ENCODE data around the gene MGARP.

Gene MGARP

DNA sequence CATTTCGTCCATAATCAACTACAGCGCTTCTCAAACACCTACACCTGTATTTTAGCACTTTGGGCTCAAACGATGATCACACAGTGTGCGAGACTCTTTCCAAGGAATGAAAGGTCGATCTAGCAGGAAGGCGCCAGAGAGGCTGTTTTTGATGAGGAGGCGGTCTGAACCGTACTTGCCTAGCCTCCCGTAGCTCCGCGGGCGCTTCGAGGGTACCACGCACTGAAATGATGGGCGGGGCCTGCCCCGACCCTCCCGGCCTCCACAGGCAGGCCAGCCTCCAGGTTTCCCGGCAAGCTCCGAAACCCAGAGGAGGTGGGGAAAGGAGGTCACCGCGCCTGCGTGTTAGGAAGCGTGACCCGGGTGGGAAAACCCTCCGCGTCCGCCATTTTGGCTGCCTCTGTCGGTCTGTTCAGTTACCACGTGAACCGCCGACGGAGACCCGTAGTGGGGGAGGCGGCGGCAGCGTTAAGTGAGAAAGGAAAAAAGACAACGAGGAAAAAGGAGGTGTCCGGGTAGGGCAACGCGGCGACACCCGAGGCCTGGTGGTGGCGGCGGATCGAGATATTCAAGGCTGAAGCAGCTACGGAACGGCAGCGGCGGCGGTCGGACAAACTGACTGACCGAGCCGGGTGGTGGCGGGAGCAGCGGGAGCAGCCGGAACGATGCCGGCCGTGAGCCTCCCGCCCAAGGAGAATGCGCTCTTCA is 21.2 kb upstream of the MGARP start, which contains the start of gene NAA15 (continued):
- TF ChIP-seq, protein P1, sequence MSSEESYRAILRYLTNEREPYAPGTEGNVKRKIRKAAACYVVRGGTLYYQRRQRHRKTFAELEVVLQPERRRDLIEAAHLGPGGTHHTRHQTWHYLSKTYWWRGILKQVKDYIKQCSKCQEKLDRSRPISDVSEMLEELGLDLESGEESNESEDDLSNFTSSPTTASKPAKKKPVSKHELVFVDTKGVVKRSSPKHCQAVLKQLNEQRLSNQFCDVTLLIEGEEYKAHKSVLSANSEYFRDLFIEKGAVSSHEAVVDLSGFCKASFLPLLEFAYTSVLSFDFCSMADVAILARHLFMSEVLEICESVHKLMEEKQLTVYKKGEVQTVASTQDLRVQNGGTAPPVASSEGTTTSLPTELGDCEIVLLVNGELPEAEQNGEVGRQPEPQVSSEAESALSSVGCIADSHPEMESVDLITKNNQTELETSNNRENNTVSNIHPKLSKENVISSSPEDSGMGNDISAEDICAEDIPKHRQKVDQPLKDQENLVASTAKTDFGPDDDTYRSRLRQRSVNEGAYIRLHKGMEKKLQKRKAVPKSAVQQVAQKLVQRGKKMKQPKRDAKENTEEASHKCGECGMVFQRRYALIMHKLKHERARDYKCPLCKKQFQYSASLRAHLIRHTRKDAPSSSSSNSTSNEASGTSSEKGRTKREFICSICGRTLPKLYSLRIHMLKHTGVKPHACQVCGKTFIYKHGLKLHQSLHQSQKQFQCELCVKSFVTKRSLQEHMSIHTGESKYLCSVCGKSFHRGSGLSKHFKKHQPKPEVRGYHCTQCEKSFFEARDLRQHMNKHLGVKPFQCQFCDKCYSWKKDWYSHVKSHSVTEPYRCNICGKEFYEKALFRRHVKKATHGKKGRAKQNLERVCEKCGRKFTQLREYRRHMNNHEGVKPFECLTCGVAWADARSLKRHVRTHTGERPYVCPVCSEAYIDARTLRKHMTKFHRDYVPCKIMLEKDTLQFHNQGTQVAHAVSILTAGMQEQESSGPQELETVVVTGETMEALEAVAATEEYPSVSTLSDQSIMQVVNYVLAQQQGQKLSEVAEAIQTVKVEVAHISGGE (tag by site-specific recombination; conservative IDR thresholded peaks at IDR 0.05; ENCODE audit: low read depth): peak; percentile 51
- TF ChIP-seq ZNF610 (tag by site-specific recombination; IDR thresholded peaks at IDR 0.05; ENCODE audit: borderline replicate concordance): no peak
- peak; percentile 31; the same call in 1 of the 2 replicates for TF ChIP-seq ZNF391 (tag by site-specific recombination; IDR thresholded peaks at IDR 0.05; ENCODE audit: borderline replicate concordance, low read depth)
- TF ChIP-seq YY1 (tag by site-specific recombination; IDR thresholded peaks at IDR 0.05): peak; percentile 75
- TF ChIP-seq, protein P2, sequence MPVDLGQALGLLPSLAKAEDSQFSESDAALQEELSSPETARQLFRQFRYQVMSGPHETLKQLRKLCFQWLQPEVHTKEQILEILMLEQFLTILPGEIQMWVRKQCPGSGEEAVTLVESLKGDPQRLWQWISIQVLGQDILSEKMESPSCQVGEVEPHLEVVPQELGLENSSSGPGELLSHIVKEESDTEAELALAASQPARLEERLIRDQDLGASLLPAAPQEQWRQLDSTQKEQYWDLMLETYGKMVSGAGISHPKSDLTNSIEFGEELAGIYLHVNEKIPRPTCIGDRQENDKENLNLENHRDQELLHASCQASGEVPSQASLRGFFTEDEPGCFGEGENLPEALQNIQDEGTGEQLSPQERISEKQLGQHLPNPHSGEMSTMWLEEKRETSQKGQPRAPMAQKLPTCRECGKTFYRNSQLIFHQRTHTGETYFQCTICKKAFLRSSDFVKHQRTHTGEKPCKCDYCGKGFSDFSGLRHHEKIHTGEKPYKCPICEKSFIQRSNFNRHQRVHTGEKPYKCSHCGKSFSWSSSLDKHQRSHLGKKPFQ (tag by site-specific recombination; IDR thresholded peaks at IDR 0.05): peak; percentile 61
- TF ChIP-seq, protein P3, sequence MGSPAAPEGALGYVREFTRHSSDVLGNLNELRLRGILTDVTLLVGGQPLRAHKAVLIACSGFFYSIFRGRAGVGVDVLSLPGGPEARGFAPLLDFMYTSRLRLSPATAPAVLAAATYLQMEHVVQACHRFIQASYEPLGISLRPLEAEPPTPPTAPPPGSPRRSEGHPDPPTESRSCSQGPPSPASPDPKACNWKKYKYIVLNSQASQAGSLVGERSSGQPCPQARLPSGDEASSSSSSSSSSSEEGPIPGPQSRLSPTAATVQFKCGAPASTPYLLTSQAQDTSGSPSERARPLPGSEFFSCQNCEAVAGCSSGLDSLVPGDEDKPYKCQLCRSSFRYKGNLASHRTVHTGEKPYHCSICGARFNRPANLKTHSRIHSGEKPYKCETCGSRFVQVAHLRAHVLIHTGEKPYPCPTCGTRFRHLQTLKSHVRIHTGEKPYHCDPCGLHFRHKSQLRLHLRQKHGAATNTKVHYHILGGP (tag by site-specific recombination; IDR thresholded peaks at IDR 0.05): 0 out of 2 replicates have a peak, but pooled peaks have one; percentile 27
- 0 out of 2 replicates have a peak, but pooled peaks have one; percentile 35 for TF ChIP-seq ZNF366 (tag by site-specific recombination; conservative IDR thresholded peaks at IDR 0.05)
- peak; percentile 49 for TF ChIP-seq SP7 (tag by site-specific recombination; IDR thresholded peaks at IDR 0.05)
- peak; percentile 69 for TF ChIP-seq ZXDB (tag by site-specific recombination; IDR thresholded peaks at IDR 0.05)
- TF ChIP-seq HOXD13 (CRISPR knock-in tag; IDR thresholded peaks at IDR 0.05; ENCODE audit: borderline replicate concordance): no peak
- TF ChIP-seq, protein P4, sequence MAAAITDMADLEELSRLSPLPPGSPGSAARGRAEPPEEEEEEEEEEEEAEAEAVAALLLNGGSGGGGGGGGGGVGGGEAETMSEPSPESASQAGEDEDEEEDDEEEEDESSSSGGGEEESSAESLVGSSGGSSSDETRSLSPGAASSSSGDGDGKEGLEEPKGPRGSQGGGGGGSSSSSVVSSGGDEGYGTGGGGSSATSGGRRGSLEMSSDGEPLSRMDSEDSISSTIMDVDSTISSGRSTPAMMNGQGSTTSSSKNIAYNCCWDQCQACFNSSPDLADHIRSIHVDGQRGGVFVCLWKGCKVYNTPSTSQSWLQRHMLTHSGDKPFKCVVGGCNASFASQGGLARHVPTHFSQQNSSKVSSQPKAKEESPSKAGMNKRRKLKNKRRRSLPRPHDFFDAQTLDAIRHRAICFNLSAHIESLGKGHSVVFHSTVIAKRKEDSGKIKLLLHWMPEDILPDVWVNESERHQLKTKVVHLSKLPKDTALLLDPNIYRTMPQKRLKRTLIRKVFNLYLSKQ (tag by site-specific recombination; IDR thresholded peaks at IDR 0.05; ENCODE audit: borderline replicate concordance): no peak
- TF ChIP-seq, protein P5, sequence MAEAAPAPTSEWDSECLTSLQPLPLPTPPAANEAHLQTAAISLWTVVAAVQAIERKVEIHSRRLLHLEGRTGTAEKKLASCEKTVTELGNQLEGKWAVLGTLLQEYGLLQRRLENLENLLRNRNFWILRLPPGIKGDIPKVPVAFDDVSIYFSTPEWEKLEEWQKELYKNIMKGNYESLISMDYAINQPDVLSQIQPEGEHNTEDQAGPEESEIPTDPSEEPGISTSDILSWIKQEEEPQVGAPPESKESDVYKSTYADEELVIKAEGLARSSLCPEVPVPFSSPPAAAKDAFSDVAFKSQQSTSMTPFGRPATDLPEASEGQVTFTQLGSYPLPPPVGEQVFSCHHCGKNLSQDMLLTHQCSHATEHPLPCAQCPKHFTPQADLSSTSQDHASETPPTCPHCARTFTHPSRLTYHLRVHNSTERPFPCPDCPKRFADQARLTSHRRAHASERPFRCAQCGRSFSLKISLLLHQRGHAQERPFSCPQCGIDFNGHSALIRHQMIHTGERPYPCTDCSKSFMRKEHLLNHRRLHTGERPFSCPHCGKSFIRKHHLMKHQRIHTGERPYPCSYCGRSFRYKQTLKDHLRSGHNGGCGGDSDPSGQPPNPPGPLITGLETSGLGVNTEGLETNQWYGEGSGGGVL (tag by site-specific recombination; IDR thresholded peaks at IDR 0.05): no peak
- TF ChIP-seq KLF16 (tag by site-specific recombination; IDR thresholded peaks at IDR 0.05): peak; percentile 62; the same call in 1 of the 2 replicates
- TF ChIP-seq ZBTB21 (tag by site-specific recombination; IDR thresholded peaks at IDR 0.05): no peak
- TF ChIP-seq, protein P6, sequence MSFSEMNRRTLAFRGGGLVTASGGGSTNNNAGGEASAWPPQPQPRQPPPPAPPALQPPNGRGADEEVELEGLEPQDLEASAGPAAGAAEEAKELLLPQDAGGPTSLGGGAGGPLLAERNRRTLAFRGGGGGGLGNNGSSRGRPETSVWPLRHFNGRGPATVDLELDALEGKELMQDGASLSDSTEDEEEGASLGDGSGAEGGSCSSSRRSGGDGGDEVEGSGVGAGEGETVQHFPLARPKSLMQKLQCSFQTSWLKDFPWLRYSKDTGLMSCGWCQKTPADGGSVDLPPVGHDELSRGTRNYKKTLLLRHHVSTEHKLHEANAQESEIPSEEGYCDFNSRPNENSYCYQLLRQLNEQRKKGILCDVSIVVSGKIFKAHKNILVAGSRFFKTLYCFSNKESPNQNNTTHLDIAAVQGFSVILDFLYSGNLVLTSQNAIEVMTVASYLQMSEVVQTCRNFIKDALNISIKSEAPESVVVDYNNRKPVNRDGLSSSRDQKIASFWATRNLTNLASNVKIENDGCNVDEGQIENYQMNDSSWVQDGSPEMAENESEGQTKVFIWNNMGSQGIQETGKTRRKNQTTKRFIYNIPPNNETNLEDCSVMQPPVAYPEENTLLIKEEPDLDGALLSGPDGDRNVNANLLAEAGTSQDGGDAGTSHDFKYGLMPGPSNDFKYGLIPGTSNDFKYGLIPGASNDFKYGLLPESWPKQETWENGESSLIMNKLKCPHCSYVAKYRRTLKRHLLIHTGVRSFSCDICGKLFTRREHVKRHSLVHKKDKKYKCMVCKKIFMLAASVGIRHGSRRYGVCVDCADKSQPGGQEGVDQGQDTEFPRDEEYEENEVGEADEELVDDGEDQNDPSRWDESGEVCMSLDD (tag by site-specific recombination; IDR thresholded peaks at IDR 0.05): peak; percentile 17; the same call in 1 of the 2 replicates
- TF ChIP-seq OSR2 (tag by site-specific recombination; IDR thresholded peaks at IDR 0.05): no peak
- TF ChIP-seq, protein P7, sequence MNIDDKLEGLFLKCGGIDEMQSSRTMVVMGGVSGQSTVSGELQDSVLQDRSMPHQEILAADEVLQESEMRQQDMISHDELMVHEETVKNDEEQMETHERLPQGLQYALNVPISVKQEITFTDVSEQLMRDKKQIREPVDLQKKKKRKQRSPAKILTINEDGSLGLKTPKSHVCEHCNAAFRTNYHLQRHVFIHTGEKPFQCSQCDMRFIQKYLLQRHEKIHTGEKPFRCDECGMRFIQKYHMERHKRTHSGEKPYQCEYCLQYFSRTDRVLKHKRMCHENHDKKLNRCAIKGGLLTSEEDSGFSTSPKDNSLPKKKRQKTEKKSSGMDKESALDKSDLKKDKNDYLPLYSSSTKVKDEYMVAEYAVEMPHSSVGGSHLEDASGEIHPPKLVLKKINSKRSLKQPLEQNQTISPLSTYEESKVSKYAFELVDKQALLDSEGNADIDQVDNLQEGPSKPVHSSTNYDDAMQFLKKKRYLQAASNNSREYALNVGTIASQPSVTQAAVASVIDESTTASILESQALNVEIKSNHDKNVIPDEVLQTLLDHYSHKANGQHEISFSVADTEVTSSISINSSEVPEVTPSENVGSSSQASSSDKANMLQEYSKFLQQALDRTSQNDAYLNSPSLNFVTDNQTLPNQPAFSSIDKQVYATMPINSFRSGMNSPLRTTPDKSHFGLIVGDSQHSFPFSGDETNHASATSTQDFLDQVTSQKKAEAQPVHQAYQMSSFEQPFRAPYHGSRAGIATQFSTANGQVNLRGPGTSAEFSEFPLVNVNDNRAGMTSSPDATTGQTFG (tag by site-specific recombination; IDR thresholded peaks at IDR 0.05; ENCODE audit: borderline replicate concordance): no peak
- TF ChIP-seq, protein P8, sequence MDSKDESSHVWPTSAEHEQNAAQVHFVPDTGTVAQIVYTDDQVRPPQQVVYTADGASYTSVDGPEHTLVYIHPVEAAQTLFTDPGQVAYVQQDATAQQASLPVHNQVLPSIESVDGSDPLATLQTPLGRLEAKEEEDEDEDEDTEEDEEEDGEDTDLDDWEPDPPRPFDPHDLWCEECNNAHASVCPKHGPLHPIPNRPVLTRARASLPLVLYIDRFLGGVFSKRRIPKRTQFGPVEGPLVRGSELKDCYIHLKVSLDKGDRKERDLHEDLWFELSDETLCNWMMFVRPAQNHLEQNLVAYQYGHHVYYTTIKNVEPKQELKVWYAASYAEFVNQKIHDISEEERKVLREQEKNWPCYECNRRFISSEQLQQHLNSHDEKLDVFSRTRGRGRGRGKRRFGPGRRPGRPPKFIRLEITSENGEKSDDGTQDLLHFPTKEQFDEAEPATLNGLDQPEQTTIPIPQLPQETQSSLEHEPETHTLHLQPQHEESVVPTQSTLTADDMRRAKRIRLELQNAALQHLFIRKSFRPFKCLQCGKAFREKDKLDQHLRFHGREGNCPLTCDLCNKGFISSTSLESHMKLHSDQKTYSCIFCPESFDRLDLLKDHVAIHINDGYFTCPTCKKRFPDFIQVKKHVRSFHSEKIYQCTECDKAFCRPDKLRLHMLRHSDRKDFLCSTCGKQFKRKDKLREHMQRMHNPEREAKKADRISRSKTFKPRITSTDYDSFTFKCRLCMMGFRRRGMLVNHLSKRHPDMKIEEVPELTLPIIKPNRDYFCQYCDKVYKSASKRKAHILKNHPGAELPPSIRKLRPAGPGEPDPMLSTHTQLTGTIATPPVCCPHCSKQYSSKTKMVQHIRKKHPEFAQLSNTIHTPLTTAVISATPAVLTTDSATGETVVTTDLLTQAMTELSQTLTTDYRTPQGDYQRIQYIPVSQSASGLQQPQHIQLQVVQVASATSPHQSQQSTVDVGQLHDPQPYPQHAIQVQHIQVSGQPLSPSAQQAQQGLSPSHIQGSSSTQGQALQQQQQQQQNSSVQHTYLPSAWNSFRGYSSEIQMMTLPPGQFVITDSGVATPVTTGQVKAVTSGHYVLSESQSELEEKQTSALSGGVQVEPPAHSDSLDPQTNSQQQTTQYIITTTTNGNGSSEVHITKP (tag by site-specific recombination; IDR thresholded peaks at IDR 0.05): 0 out of 2 replicates have a peak, but pooled peaks have one; percentile 11

Data from HEK293 (cell line).